ENCODE results near the gene C17orf107. TPM values are rescaled to one million over a fixed set of nuclear protein-coding genes. Genes with fewer than 3 reads are reported as not detected.

The C17orf107 gene
- total and polyA plus RNA-seq, 4 experiments from 2014 or later: 0.50 to 5.0 (median 2.5) TPM

GRCh38 chr17:4946312-4946976 is 47.1 kb downstream of the C17orf107 start:
- H3K36me3 Mint-ChIP-seq: peaks cover 47 to 57% of the 10 kb centered on the region in 2 donors
- Histone ChIP-seq H3K9me3 (ENCODE audit: control insufficient read depth in 1 of 2, low read length in 2 of 2) (no peaks in the 10 kb centered on the region), H3K27me3 (ENCODE audit: insufficient read depth, low read length) (no peaks in the 10 kb centered on the region), H3K4me1 (ENCODE audit: insufficient read depth, low read length) (peaks cover 68% of the 10 kb centered on the region), H3K36me3 (ENCODE audit: insufficient read depth, low read length) (peaks cover 41% of the 10 kb centered on the region), H3K4me3 (ENCODE audit: low read length in 2 of 2) (peak overlapping the region; percentile 63 to 94), H3K27ac (ENCODE audit: low read depth, low read length) (peak overlapping the region; percentile 94)
- no peaks in the 10 kb centered on the region for H3K27me3 Mint-ChIP-seq
- H3K27ac Mint-ChIP-seq: peak overlapping the region; percentile 85 to 96 (median 94)
- H3K4me3 Mint-ChIP-seq: peak overlapping the region; percentile 95 to 100 (median 99)
- no peak for DNase-seq
- POLR2A ChIA-PET (ENCODE audit: partially characterized antibody): interaction anchor here (0.7 to 25.3 kb wide), 14 partner anchors 7 to 803 kb away, joined by 3 to 973 read pairs (median 12); partner anchors contain the start of genes C17orf107, CAMTA2, CHRNE and CYB5D2
- CTCF ChIA-PET (ENCODE audit: partially characterized antibody): interaction anchor here (1.0 to 2.9 kb wide), 4 partner anchors 21 to 41 kb away, joined by 3 to 15 read pairs (median 6); partner anchors contain the start of genes CAMTA2 and SPAG7
- intact Hi-C loops (cut with micrococcal nuclease): no loop called here
- peaks cover 0 to 2% (median 0%) of the 10 kb centered on the region in 8 donors for H3K9me3 Mint-ChIP-seq
- peaks cover 42 to 85% (median 59%) of the 10 kb centered on the region in 4 donors for H3K4me1 Mint-ChIP-seq

- CTCF ChIA-PET (ENCODE audit: partially characterized antibody): interaction anchor here (1.9 to 2.9 kb wide), 2 partner anchors 20 to 38 kb away, joined by 7 to 15 read pairs; partner anchors contain the start of gene SPAG7
- peak overlapping the region; percentile 95 to 100 (median 99) for H3K4me3 Mint-ChIP-seq
- H3K27me3 Mint-ChIP-seq: no peaks in the 10 kb centered on the region
- peaks cover 62% of the 10 kb centered on the region for H3K4me1 ChIP-seq (ENCODE audit: insufficient read depth, low read length)
- H3K9me3 Mint-ChIP-seq: peaks cover 0 to 2% (median 0%) of the 10 kb centered on the region in 8 donors
- H3K27me3 ChIP-seq (ENCODE audit: insufficient read depth, low read length): no peaks in the 10 kb centered on the region
- H3K36me3 ChIP-seq (ENCODE audit: insufficient read depth, low read length): peaks cover 41% of the 10 kb centered on the region
- peak overlapping the region; percentile 63 to 94 for H3K4me3 ChIP-seq (ENCODE audit: low read length in 2 of 2)
- peak overlapping the region; percentile 85 to 96 (median 94) for H3K27ac Mint-ChIP-seq
- POLR2A ChIA-PET (ENCODE audit: partially characterized antibody): interaction anchor here (0.7 to 25.3 kb wide), 19 partner anchors 8 to 804 kb away, joined by 3 to 973 read pairs (median 7); partner anchors contain the start of genes ARRB2, C17orf107, CAMTA2 and CHRNE
- DNase-seq: no peak
- peaks cover 43 to 52% of the 10 kb centered on the region in 2 donors for H3K36me3 Mint-ChIP-seq
- no peaks in the 10 kb centered on the region for H3K9me3 ChIP-seq (ENCODE audit: control insufficient read depth in 1 of 2, low read length in 2 of 2)
- peak overlapping the region; percentile 94 for H3K27ac ChIP-seq (ENCODE audit: low read depth, low read length)
- intact Hi-C loops (cut with micrococcal nuclease): no loop called here
- H3K4me1 Mint-ChIP-seq: peaks cover 36 to 79% (median 56%) of the 10 kb centered on the region in 4 donors
Measured at GRCh38 chr17:4947010-4947410, 47.7 kb downstream of the C17orf107 start.

- H3K4me1 ChIP-seq (ENCODE audit: insufficient read depth, low read length): peaks cover 56% of the 10 kb centered on the region
- peak overlapping the region; percentile 91 to 97 (median 96) for H3K27ac Mint-ChIP-seq
- H3K36me3 Mint-ChIP-seq: peaks cover 37 to 50% of the 10 kb centered on the region in 2 donors
- ChIA-PET CTCF (ENCODE audit: partially characterized antibody) (interaction anchor here (1.9 to 2.9 kb wide), 2 partner anchors 20 to 38 kb away, joined by 7 to 15 read pairs; partner anchors contain the start of gene SPAG7), POLR2A (ENCODE audit: partially characterized antibody) (interaction anchor here (0.7 to 25.3 kb wide), 22 partner anchors 8 to 805 kb away, joined by 3 to 973 read pairs (median 6); partner anchors contain the start of genes ARRB2, C17orf107, CAMTA2 and CHRNE)
- peak; percentile 55 to 76 (median 66) for DNase-seq
- no peaks in the 10 kb centered on the region for H3K27me3 ChIP-seq (ENCODE audit: insufficient read depth, low read length)
- H3K27ac ChIP-seq (ENCODE audit: low read depth, low read length): peak overlapping the region; percentile 94
- peaks cover 37% of the 10 kb centered on the region for H3K36me3 ChIP-seq (ENCODE audit: insufficient read depth, low read length)
- peaks cover 32 to 73% (median 51%) of the 10 kb centered on the region in 4 donors for H3K4me1 Mint-ChIP-seq
- intact Hi-C loops (cut with micrococcal nuclease): loop anchor here (1.0 to 2.0 kb wide), 3 partner anchors 7 to 237 kb away; partner anchors contain the start of genes ARRB2, INCA1, KIF1C and RNF167
- H3K9me3 Mint-ChIP-seq: peaks cover 0 to 2% (median 0%) of the 10 kb centered on the region in 8 donors
- no peaks in the 10 kb centered on the region for H3K27me3 Mint-ChIP-seq
- H3K4me3 Mint-ChIP-seq: peak overlapping the region; percentile 95 to 100 (median 99)
- H3K9me3 ChIP-seq (ENCODE audit: control insufficient read depth in 1 of 2, low read length in 2 of 2): no peaks in the 10 kb centered on the region
- H3K4me3 ChIP-seq (ENCODE audit: low read length in 2 of 2): peak overlapping the region; percentile 76 to 94
Measured at GRCh38 chr17:4947411-4948165, 48.3 kb downstream of the C17orf107 start.

GRCh38 chr17:4948166-4948930 is 49.0 kb downstream of the C17orf107 start, which contains the start of gene PFN1:
TSS of gene PFN1 (minus strand) at chr17:4948530. CDS start at chr17:4948394, 136 bp downstream.
- ChIA-PET CTCF (ENCODE audit: partially characterized antibody) (interaction anchor here (0.8 to 2.9 kb wide), 2 partner anchors 19 to 39 kb away, joined by 3 to 15 read pairs; partner anchors contain the start of gene SPAG7), POLR2A (ENCODE audit: partially characterized antibody) (interaction anchor here (0.8 to 25.3 kb wide), 22 partner anchors 9 to 805 kb away, joined by 3 to 973 read pairs (median 6); partner anchors contain the start of genes ARRB2, C17orf107, CAMTA2 and CHRNE)
- Histone ChIP-seq H3K4me3 (ENCODE audit: low read length in 2 of 2) (peak within 1 kb of the TSS; percentile 76 to 94), H3K36me3 (ENCODE audit: insufficient read depth, low read length) (peaks cover 30% of the 10 kb centered on the region), H3K4me1 (ENCODE audit: insufficient read depth, low read length) (peaks cover 49% of the 10 kb centered on the region), H3K27me3 (ENCODE audit: insufficient read depth, low read length) (no peaks in the 10 kb centered on the region), H3K27ac (ENCODE audit: low read depth, low read length) (peak within 1 kb of the TSS; percentile 94), H3K9me3 (ENCODE audit: control insufficient read depth in 1 of 2, low read length in 2 of 2) (no peaks in the 10 kb centered on the region)
- Mint-ChIP-seq H3K36me3 (peaks cover 31 to 42% of the 10 kb centered on the region in 2 donors), H3K27ac (peak within 1 kb of the TSS; percentile 92 to 100 (median 98)), H3K4me1 (peaks cover 25 to 66% (median 43%) of the 10 kb centered on the region in 4 donors), H3K4me3 (peak within 1 kb of the TSS; percentile 95 to 100 (median 99)), H3K27me3 (no peaks in the 10 kb centered on the region), H3K9me3 (peaks cover 0 to 2% (median 0%) of the 10 kb centered on the region in 8 donors)
- intact Hi-C loops (cut with micrococcal nuclease): loop anchor here (1.0 to 2.0 kb wide), 3 partner anchors 8 to 238 kb away; partner anchors contain the start of genes ARRB2, INCA1, KIF1C and RNF167
- peak; percentile 90 to 94 (median 91) for DNase-seq

GRCh38 chr17:4948931-4949320 is 49.6 kb downstream of the C17orf107 start:
- POLR2A ChIA-PET (ENCODE audit: partially characterized antibody): interaction anchor here (0.7 to 25.3 kb wide), 16 partner anchors 9 to 238 kb away, joined by 3 to 973 read pairs (median 7); partner anchors contain the start of genes ARRB2, C17orf107, CAMTA2 and CHRNE
- DNase-seq: peak in 4 of 5 donors; percentile 78 to 82 (median 80)
- peaks cover 0 to 2% (median 0%) of the 10 kb centered on the region in 8 donors for H3K9me3 Mint-ChIP-seq
- H3K27ac Mint-ChIP-seq: peak overlapping the region; percentile 92 to 100 (median 98)
- CTCF ChIA-PET (ENCODE audit: partially characterized antibody): interaction anchor here (0.8 to 2.9 kb wide), 2 partner anchors 18 to 40 kb away, joined by 3 to 15 read pairs; partner anchors contain the start of gene SPAG7
- H3K4me3 ChIP-seq (ENCODE audit: low read length in 2 of 2): peak overlapping the region; percentile 61 to 94
- peaks cover 24 to 63% (median 39%) of the 10 kb centered on the region in 4 donors for H3K4me1 Mint-ChIP-seq
- H3K27ac ChIP-seq (ENCODE audit: low read depth, low read length): peak overlapping the region; percentile 94
- H3K4me3 Mint-ChIP-seq: peak overlapping the region; percentile 95 to 100 (median 99)
- no peaks in the 10 kb centered on the region for H3K27me3 Mint-ChIP-seq
- H3K36me3 Mint-ChIP-seq: peaks cover 31 to 40% of the 10 kb centered on the region in 2 donors
- intact Hi-C loops (cut with micrococcal nuclease): loop anchor here (1.0 to 2.0 kb wide), 4 partner anchors 9 to 238 kb away; partner anchors contain the start of genes ARRB2, INCA1, KIF1C and RNF167
- H3K4me1 ChIP-seq (ENCODE audit: insufficient read depth, low read length): peaks cover 43% of the 10 kb centered on the region
- no peaks in the 10 kb centered on the region for H3K27me3 ChIP-seq (ENCODE audit: insufficient read depth, low read length)
- H3K36me3 ChIP-seq (ENCODE audit: insufficient read depth, low read length): peaks cover 27% of the 10 kb centered on the region
- H3K9me3 ChIP-seq (ENCODE audit: control insufficient read depth in 1 of 2, low read length in 2 of 2): no peaks in the 10 kb centered on the region
